ENCODE measurements around the gene GEMIN5.
"Not testable (repeated sequence)": the region's sequence is repeated elsewhere in the genome, so short reads cannot be mapped to it uniquely, and the experiment has no call there.

GEMIN5 gene

DNA sequence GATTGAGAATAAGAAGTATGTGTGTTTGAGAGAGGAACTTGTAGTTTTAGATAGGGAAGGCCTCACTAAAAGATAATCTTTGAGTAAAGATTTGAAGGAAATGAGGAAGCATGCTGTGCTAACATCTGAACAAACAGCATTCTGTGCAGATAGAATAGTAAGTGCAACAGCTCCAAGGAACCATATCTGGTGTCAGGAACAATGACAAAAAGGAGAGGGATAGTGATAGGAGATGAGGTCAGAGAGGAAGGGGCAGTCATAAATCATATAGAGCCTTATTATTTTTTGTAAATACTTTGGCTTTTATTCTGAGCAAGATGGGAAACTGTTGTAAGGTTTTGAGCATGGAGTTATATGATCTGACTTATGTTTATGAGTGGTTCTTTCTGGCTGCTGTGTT is 6.7 kb upstream of the GEMIN5 start:
- no peak for DNase-seq (ENCODE audit: low read depth)

DNA sequence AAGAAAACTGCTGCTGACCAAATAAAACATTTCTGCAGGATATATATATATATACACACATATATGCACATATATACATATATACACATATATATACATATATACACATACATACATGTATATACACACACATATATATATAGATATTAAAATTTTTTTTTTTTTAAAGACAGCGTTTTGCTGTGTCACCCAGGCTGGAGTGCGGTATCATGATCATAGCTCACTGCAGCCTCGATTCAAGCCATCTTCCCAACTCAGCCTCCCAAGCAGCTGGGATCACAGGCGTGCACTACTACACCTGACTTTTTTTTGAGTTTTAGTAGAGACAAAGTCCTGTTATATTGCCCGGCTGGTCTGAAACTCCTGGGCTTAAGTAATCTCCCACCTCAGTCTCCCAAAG is 5.5 kb upstream of the GEMIN5 start:
- no peak for DNase-seq (ENCODE audit: low read depth)

DNA sequence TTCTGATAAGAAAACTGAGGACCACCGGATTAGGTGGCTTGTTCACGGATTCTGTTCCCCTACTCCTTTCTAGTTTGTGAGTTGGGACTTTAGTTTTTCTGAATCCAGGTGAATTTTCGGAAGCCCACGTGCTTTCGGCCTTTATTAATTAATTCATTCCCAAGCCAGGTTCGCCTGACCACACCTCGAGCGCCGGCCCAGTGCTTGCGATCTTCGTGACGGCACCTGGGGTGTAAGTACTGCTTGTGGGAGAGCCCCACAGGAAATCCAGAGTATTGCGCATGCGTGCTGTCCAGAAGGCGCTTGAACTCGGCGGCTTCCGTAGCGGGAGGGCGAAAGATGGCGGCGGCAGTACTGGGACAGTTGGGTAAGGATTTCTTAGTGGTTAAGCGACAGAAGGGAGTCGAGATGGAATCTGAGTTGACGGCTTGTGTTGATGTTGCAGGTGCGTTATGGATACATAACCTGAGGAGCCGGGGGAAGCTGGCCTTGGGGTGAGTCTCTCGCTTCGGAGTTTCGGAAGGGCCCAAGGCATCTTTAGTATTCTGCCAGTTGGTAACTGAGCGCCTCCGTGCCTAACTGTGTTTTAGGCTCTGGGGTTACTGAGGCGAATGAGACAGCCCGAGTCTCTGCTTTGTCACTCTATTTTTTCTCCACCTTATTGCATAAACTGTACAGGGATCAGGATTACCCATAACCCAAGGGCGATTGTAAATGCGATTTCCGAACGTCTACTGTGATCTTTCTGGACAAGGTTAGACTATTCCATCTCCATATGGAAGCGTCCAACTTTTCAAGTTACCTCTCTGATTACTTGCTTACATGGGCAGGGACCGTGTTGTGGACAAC is 3.0 kb upstream of the GEMIN5 start, which contains the start of gene MRPL22:
MRPL22 (plus strand) TSS at position 302 of the 849 bp plus-strand sequence; CDS start at position 340, 38 bp downstream.
- peak; percentile 92 for DNase-seq (ENCODE audit: low read depth)

DNA sequence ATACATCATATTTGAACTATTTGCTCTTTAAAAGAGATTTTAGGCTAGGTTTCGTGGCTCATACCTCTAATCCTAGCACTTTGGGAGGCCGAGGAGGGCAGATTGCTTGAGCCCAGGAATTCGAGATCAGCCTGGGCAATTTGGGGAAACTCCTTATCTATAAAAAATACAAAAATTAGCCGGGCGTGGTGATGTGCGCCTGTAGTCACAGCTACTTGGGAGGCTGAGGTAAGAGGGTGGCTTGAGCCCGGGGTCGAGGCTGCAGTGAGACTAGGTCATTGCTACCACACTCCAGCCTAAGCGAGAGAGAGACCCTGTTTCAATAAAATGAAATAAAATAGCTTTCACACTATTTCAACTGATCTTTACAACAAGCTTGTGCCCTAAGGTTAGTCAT is 2.4 kb upstream of the GEMIN5 start:
- no peak for DNase-seq (ENCODE audit: low read depth)

DNA sequence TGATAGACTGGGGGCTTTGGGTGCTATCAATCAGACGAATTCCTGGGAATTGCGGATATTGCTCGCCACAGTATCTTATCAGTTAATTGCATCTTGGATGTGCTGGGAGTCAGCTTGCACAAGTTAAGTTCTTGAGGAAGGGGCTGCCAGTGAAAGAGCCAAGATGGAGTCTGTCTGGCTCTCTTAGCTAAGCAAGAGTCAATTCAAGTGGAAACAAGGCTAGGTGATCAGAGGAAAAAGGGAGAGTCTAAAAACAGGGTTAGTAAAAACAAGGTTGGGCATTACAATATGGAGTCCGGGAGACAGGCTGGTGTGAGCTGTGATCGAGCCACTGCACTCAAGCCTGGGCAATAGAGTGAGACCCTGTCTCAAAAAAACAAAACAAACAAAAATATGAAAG is 1.4 kb upstream of the GEMIN5 start:
- DNase-seq (ENCODE audit: low read depth): not testable (repeated sequence)

DNA sequence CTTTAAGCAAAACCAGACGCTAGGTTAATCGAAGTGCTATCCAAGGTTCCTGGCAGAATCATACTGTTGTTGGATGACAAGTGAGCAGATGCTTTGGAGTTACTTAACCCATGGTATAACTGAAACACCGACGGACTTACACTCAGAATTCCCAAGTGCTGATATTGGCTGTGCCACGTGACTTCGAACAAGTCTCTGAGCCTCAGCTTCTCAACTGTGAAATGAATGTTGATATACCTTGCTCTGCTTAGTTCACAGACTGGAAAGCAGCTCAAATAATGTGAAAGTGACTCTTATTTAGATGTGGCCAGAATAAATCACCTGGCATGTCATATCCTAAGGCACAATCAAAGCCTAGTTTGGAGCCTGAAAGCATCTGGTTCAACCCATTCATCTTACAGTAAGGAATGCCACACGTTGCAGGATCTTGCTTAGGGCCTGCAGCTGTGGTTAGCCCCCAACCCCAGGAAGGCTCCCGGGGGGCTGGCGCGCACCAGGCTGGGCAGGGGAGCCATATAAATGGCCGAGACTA is 759 bp downstream of the GEMIN5 start:
- DNase-seq (ENCODE audit: low read depth): no peak

DNA sequence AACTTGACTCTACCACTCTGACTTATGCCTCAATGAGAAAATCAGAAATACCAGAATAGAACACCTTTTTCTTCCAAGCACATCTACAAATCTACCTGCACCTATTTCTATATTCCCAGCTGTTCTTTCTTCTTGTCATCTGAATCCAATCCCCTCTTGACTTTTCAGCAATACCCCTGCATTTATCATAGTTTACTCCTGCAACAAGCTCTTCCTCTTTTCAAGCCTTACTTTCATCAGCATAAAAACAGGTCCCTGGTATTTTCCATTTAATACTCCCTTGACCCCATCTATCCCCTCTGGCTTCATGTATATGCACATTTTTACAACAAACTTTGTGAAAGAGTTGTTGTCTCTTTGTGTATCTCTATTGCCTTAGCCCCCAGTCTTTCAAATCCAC is 3.1 kb downstream of the GEMIN5 start:
- DNase-seq (ENCODE audit: low read depth): no peak

DNA sequence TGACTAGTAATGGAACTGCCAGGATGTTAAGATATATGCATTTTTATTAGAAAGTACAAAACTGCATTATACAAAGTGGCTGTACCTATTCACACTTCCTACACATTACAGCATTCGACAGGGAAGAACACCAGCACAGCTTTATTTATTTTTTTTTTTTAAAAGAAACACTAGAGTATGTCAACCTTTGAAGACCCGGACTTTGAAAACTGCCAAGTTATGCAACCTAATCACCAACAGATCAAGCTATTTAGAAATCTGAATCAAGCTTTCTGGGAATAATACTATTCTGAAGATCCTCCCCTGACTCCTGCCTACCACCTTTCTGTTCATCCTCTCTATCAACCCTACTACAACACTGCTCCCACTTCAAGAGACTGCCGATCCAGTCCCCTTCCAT is 4.5 kb downstream of the GEMIN5 start:
- DNase-seq (ENCODE audit: low read depth): no peak

DNA sequence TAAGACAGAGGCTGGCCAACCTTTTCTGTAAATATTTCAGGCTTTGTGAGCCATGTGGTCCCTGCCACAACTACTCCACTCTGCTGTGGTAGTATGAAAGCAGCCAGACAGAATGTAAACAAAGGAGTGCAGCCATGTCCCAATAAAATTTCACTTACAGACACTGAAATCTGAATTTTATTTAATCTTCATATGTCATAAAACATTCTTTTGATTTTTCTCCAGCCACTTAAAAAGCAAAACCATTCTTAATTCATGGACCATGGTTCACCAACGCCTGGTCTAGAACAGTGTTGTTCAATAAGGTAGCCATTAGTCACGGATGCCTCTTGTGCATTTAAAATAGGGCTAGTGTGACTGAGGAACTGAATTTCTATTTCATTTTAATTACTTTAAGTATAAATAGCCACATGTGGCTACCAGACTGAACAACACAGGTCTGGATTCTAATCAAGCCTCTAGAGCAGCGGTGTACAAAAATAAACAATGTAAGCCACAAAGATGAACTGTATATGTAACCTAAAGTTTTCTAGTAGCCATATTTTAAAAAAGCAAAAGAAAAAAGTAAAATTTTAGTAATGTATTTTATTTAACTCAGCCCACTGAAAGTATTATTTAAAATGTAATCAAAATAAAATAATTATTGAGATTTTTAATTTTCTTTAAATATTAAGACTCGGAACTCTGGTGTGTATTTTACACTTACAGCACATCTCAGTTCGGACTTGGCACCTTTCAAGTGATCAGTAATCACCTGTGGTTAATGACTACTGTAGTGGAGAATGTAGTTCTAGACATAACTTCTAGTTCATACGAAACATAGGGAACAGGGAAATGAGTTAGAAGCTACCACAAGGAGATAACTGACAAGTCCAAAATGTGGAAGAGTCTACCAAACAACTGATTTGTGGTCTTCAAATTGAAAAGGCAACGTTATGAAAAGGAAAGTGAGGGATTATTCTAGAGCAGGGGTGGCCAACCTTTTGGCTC is 14.3 kb downstream of the GEMIN5 start:
- no peak for DNase-seq (ENCODE audit: low read depth)

DNA sequence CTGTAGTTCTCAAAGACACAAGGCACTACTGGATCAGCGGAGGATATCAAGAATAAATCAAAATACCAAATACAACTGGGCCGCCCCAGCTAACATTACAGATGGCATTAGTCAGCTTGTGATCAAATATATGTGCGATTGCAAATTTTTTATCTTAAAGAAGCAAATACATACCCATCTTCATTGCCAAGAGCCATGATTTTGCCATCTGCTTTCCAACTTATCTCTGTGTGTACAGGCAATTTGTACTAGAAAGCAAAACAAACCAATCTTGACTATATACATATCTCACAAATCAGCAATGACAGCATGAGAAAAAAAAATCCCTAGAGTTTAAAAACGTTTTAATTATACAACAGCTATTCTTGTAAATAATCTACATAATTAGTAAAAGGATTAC is 20.3 kb downstream of the GEMIN5 start:
- no peak for DNase-seq (ENCODE audit: low read depth)

DNA sequence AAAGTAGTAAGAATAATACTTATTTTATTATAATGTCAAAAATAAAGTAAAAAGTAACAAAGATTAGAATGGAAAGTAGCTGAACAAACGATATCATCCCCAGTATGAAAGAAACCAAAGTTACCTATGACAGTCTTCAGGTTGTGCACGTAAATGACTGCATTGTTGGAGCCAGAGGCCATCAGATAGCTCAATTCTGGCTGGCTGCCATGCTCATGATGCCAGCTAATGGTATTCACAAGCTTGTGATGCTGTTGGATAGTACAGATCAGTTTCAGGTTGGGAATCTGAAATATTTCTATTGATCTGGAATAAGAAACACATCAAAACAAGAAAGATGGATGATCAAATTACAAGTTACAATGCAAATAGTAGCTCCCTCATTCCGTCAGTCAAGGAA is 21.1 kb downstream of the GEMIN5 start:
- DNase-seq (ENCODE audit: low read depth): no peak

DNA sequence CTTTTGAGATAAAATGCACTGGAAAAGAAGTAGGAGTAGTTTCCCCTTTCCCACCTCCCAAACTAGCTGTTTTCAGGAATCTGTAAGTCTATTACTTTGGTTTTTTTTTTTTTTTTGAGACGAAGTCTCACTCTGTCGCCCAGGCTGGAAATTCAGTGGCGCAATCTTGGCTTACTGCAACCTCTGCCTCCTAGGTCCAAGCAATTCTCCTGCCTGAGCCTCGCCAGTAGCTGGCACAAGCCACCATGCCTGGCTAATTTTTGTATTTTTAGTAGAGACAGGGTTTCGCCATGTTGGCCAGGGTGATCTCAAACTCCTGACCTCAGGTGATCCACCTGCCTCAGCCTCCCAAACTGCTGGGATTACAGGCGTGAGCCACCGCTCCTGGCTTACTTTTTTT is 32.4 kb downstream of the GEMIN5 start:
- DNase-seq (ENCODE audit: low read depth): not testable (repeated sequence)

DNA sequence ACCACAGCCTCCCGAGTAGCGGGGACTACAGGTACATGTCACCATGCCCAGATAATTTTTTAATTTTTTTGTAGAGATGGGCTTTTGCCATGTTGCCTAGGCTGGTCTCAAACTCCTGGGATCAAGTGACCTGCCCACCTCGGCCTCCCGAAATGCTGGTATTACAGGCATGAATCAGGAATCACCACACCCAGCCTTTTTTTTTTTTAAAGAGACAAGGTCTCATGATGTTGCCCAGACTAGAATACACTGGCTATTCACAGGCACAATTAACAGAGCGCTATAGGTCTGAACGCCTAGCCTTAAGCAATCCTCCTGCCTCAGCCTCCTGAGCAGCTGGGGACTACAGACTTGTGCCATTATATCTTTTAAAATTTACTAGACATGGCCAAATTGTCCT is 36.1 kb downstream of the GEMIN5 start:
- no peak for DNase-seq (ENCODE audit: low read depth)

DNA sequence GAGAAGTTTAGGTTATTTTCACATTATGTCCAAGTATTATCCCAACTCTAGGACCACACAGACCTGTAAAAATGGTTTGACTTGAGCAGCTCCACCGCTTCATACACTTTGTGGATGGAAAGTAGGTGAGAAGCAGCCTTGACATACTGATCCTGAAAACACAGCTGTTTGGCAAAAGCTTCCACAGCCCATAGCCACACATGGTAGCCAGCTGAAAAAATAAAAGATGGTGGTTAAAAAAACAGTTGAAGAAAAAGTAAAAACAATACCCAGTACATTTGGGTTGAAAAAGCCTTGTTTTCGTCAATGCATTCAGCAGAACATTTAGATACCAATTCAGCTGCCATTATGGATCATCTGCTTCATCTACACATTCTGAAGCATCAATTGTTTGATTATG is 36.7 kb downstream of the GEMIN5 start:
- DNase-seq (ENCODE audit: low read depth): no peak

DNA sequence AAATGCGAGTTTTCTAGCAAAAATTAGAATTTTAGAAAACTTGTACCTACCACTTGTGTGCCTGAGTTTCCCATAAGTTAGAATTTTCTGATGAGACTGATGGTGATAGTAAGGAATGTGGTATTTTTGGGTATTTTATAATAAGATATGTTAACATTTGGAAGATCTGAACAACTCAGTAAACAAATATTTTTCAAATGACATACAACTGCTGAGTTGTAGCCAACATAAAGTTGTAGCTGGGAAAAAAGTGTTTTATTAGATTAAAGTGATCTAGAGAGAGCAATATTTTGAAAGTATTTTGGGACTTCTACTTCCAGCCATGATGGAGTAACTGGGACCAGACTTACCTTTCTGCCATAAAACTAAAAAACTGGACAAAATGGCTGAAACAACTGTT is 37.9 kb downstream of the GEMIN5 start:
- DNase-seq (ENCODE audit: low read depth): no peak

DNA sequence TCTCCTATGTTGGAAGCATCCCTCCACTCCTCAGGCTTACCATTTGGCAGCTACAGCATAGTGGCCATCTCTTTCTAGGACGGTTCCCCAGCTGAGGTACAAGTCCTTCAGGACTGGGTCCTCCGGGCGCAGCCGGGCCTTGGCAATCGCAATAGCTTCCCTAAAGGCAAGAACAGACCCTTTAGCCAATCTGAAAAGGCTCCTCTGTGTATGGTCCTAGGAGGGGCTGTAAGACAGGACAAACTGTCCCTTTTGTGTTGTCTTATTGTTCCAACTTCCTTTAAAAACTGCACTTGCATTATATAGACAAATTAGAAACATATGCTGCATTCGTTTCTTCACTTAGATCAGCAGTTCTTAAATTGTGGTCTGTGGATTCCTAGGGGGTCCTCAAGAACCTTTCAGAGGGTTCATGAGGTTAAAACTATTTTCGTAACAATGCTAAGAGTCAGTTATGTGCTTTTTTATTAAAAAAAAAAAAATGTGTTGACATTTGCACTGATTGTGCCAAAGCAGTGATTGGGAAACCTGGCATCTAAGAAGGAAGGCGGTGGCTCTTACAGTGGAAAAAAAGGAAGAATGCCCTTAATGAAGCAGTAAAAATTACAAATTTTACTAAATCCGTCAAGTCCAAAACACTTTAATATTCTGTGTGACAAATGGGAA is 38.7 kb downstream of the GEMIN5 start:
- DNase-seq (ENCODE audit: low read depth): no peak

DNA sequence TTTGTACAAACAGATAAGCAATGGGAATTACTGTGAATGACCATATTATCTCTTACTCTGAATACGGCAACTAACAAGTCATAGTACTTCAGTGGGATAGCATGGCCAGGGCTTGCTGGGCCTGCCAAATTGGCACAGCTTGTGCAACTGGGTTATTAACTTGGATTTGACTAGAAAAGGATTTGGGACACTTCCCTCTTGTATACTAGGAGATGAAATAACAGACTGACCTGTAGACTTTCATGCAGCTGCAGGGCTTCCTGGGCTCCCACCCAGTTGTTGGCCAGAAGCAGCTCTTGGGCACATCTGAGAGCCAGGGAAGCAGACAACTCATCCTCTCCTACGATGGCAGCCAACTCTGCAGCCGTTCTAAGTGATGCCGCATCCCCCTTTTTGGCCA is 39.8 kb downstream of the GEMIN5 start:
- no peak for DNase-seq (ENCODE audit: low read depth)

DNA sequence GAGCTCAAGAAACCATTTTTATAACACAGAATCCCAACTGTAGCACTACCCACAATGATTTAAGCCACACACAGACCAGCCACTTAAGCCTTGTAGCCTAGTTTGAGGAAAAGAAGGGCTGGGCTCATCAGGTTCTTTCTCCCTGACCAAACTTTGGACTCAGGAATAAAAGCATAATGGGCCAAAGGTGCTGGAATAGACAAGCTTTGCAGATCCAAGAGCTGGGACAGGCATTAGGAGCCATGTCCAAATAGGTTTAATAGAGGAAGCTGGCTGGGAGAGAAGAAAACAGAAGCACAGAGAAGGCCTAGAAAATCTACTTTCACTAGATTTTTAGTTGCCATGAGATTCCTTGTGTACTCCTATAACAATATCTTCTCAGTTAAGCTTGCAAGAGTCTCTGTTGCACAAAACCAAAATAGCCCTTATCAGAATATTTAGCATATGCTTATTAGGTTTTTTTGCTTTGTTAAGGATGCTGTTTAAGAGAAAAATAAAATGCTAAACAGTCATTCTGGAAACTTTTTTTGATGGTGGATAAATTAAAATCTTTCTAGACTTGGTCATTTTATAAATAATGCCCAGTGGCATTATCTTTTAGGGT is 41.3 kb downstream of the GEMIN5 start:
- DNase-seq (ENCODE audit: low read depth): no peak

DNA sequence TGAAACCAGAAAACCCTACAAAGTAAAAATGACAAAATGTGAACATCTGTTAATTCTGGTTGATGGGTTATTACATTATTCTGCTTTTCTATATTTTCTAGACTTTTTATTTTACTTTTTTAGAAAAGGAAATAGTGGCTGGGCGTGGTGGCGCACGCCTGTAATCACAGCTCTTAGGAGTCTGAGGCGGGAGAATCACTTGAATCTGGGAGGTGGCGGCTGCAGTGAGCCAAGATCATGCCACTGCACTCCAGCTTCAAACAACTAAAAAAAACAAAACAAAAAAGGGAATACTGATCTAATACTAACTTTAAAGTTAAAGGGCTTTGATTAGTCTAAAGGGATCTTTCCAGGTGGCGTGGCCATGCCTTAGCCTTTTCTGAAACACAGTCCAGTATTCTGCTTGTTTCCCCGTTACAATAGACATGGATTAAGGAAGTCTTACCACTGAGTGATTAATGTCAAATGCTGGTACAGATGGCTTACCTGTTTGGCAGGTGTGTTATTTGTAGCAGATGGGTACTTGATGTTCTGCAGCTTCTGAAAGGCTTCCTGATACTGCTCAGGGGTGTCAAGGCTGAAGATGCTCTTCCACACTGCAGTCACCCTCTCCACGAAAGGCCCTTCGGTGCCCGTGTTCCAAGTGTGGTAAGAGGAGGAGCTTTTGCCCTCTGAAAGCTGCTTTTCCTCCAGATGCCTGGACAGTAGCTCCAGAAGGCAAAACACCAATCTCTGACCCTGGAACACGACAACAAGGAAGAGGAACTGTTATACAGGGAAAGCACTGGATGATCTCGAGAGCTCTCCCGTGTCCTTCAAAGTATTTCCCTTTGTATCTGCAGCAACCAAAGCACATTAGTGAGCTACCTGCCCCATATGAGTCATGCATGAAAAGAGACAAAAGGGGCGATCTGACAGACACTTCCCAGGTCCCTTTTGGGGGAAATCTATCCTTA is 42.1 kb downstream of the GEMIN5 start:
- DNase-seq (ENCODE audit: low read depth): no peak

DNA sequence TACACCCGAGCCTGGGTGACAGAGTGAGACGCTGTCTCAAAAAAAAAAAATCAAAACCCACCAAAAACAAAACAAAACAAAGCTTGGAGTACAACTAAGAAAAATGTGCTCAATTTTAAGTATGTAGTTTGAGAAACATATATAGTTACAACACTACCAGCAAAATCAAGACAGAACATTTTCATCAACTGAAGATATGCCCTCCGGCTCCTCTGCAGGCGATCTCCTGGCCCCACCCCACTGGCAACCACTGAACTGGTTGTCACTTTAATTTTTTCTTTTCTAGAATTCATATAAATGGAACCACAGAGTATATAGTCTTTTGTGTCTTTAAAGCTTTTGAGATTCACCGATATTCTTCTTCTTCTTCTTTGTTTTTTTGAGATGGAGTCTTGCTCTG is 44.6 kb downstream of the GEMIN5 start:
- no peak for DNase-seq (ENCODE audit: low read depth)

All from T follicular helper cell (primary cell).